Nephron progenitor cell (in vitro differentiated cells): Measurements from ENCODE around the gene LAMB3.

Source experiments
- DNase-seq: peaks from one replicate; pipeline ENCODE4 v3.0.0; 2021
- H3K27ac Mint-ChIP-seq: 2 replicates; pipeline ENCODE4 v1.8.0; 2021; ENCODE audit warnings: mild to moderate bottlenecking, moderate library complexity, mixed read lengths
- H3K27me3 Mint-ChIP-seq: 2 replicates; pipeline ENCODE4 v1.8.0; 2021; ENCODE audit warnings: mild to moderate bottlenecking, low read depth, mixed read lengths; ENCODE audit not compliant: poor library complexity
- H3K36me3 Mint-ChIP-seq: 2 replicates; pipeline ENCODE4 v1.8.0; 2021; ENCODE audit warnings: low read depth, mixed read lengths
- H3K4me1 Mint-ChIP-seq: 2 replicates; pipeline ENCODE4 v1.8.0; 2021; ENCODE audit warnings: mixed read lengths
- H3K4me3 Mint-ChIP-seq: 2 replicates; pipeline ENCODE4 v1.8.0; 2021; ENCODE audit warnings: mild to moderate bottlenecking, moderate library complexity, mixed read lengths
- H3K9me3 Mint-ChIP-seq: 2 replicates; pipeline ENCODE4 v1.8.0; 2021; ENCODE audit warnings: mild to moderate bottlenecking, moderate library complexity, mixed read lengths
- TF ChIP-seq, protein P1 (sequence below): fragments of 200-600 bp; sonication (generic); IDR thresholded peaks from 2 replicates; pipeline ENCODE4 v1.5.0; 2021; ENCODE audit warnings: antibody characterized with exemption

LAMB3 gene

DNA sequence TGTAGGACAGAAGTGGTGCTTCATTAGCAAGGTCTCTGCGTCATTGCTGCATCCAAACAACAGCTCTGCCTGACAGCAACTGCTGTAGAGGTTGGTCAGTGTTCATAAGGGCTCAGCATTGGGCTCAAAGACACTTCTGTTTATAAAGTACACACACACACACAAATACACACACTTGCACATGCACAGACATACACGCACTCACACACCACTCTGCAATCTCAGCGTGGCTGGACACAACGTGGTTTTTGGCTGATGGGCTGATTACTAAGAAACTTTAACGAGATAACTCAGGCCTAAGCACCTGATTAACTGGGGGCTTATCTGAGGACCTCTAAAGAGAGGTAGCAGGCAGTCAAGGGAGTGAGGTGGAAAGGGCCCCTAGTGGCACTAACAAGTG is 48.3 kb downstream of the LAMB3 start:
- H3K4me1 Mint-ChIP-seq, result no peaks in the 10 kb centered on the region
- TF ChIP-seq, protein P1, sequence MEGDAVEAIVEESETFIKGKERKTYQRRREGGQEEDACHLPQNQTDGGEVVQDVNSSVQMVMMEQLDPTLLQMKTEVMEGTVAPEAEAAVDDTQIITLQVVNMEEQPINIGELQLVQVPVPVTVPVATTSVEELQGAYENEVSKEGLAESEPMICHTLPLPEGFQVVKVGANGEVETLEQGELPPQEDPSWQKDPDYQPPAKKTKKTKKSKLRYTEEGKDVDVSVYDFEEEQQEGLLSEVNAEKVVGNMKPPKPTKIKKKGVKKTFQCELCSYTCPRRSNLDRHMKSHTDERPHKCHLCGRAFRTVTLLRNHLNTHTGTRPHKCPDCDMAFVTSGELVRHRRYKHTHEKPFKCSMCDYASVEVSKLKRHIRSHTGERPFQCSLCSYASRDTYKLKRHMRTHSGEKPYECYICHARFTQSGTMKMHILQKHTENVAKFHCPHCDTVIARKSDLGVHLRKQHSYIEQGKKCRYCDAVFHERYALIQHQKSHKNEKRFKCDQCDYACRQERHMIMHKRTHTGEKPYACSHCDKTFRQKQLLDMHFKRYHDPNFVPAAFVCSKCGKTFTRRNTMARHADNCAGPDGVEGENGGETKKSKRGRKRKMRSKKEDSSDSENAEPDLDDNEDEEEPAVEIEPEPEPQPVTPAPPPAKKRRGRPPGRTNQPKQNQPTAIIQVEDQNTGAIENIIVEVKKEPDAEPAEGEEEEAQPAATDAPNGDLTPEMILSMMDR, result no peak
- no peak overlapping the region for H3K4me3 Mint-ChIP-seq
- no peaks in the 10 kb centered on the region for H3K36me3 Mint-ChIP-seq
- DNase-seq, result no peak
- H3K27me3 Mint-ChIP-seq, result peaks cover 24% of the 10 kb centered on the region
- no peak overlapping the region for H3K27ac Mint-ChIP-seq
- no peaks in the 10 kb centered on the region for H3K9me3 Mint-ChIP-seq

GRCh38 chr1:209601809-209602657 is 50.2 kb downstream of the LAMB3 start:
- TF ChIP-seq, protein P1, result peak; percentile 54
- H3K4me3 Mint-ChIP-seq, result no peak overlapping the region
- no peaks in the 10 kb centered on the region for H3K36me3 Mint-ChIP-seq
- no peak for DNase-seq
- no peaks in the 10 kb centered on the region for H3K9me3 Mint-ChIP-seq
- H3K27me3 Mint-ChIP-seq, result peaks cover 37% of the 10 kb centered on the region
- H3K4me1 Mint-ChIP-seq, result no peaks in the 10 kb centered on the region
- H3K27ac Mint-ChIP-seq, result no peak overlapping the region

DNA sequence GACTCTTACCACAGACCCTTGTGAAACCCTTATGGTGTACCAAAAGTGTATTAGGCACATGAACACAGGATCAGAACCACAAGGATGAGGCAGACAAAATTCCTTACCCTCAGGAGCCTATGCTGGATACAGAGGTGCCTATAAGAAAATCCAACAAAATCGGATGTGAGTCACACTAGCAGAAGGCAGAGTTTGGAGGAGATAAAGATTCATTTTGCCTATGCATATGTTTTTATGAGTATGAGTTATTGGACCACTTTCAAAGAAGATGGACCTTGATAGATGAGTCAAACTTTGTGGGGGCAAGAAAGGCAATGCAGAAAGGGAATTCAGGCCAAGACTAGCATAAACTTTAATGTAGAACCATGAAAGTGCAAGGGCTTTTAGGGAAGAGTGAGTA is 51.7 kb downstream of the LAMB3 start:
- TF ChIP-seq, protein P1, result no peak
- DNase-seq, result no peak
- no peaks in the 10 kb centered on the region for H3K36me3 Mint-ChIP-seq
- no peaks in the 10 kb centered on the region for H3K9me3 Mint-ChIP-seq
- no peak overlapping the region for H3K27ac Mint-ChIP-seq
- peaks cover 44% of the 10 kb centered on the region for H3K27me3 Mint-ChIP-seq
- peaks cover 4% of the 10 kb centered on the region for H3K4me1 Mint-ChIP-seq
- no peak overlapping the region for H3K4me3 Mint-ChIP-seq

GRCh38 chr1:209598227-209598626 is 54.0 kb downstream of the LAMB3 start:
- Mint-ChIP-seq H3K27ac (no peak overlapping the region), H3K4me1 (peaks cover 25% of the 10 kb centered on the region), H3K9me3 (no peaks in the 10 kb centered on the region), H3K36me3 (no peaks in the 10 kb centered on the region), H3K4me3 (no peak overlapping the region), H3K27me3 (peaks cover 45% of the 10 kb centered on the region)
- TF ChIP-seq, protein P1, result no peak
- DNase-seq, result no peak

GRCh38 chr1:209597499-209597898 is 54.7 kb downstream of the LAMB3 start:
- Mint-ChIP-seq H3K27ac (no peak overlapping the region), H3K9me3 (no peaks in the 10 kb centered on the region), H3K27me3 (peaks cover 51% of the 10 kb centered on the region), H3K36me3 (no peaks in the 10 kb centered on the region), H3K4me1 (peaks cover 25% of the 10 kb centered on the region), H3K4me3 (no peak overlapping the region)
- DNase-seq, result no peak
- TF ChIP-seq, protein P1, result no peak
